A549 treated with GW870086 at 1 μM for 4 hours (cell line): ENCODE data around the gene MKRN2. TPM values are rescaled to one million over a fixed set of nuclear protein-coding genes. Genes with fewer than 3 reads are reported as not detected.

Source experiments
- total RNA-seq: library from RNA; stranded (reverse); fragments of 200-300 nt; extraction: Qiagen RNA extraction; gene quantifications from 5 replicates; pipeline ENCODE4 v1.2.3, GENCODE V29; 2022; ENCODE audit warnings: low read depth

MKRN2 gene, protein sequence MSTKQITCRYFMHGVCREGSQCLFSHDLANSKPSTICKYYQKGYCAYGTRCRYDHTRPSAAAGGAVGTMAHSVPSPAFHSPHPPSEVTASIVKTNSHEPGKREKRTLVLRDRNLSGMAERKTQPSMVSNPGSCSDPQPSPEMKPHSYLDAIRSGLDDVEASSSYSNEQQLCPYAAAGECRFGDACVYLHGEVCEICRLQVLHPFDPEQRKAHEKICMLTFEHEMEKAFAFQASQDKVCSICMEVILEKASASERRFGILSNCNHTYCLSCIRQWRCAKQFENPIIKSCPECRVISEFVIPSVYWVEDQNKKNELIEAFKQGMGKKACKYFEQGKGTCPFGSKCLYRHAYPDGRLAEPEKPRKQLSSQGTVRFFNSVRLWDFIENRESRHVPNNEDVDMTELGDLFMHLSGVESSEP
- total RNA-seq: 23.5 to 27.9 TPM (median 25.9 TPM) in 5 replicates

DNA sequence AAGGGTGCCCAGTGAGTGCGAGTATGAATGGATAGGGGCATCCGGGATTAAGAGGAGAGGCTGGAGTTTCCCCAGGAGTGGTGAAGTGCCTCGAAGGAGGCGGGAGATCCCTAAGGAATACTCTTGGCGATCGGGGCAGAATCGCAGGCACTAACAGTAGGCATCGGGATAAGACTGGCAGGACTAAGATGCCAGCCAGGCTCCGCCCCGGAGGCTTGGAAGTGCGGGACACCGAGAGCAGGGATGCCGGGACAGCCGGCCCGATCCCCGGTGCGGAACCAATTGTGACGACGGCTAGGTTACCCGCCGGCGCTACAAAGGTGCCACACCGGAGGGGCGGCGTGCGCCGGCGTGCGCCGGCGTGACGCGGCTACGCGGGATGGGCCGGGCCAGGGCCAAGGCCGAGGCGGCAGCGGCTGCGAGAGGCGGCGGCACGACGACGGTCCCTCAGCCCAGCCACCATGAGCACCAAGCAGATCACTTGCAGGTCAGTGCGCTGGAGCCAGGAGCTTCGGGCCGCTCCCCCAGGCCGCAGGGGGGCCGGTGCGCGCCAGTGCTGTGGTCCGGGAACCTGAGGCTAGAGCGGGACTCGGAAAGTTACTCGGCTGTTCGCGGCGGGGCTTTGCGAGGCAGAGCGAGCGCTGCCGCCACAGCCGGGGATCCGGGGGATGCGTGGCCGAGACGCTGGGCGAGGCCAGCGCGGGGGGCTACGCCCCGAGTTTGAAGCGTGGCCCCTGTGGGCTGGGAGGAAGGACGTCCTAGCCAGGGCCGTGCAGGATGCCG lies at the start of gene MKRN2:
MKRN2 (plus strand) TSS at position 398 of the 783 bp plus-strand sequence; CDS start at position 462, 64 bp downstream.

DNA sequence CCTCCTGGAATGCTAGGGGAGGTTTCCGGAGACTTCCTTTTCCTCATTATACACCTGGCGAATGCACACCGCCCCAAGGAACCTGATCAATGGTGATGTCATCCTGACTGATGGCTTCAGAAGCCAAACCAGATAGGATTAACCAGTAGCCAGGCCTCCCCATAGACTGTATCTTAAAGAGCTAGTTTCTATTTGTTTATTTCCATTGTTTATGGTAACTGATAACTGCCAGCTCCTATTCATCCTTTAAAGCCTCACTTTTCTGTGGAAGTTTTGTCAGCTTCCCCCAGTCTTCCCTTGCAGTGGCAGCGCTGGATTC lies 11.5 kb upstream of the MKRN2 start, which contains the start of gene MKRN2OS:
MKRN2OS (minus strand) TSS at position 27 of the 319 bp plus-strand sequence. CDS start 35 bp downstream, outside the sequence.

Other genes with a start within 250 kb of the MKRN2 start
- 17.3 to 19.0 TPM (median 17.5 TPM) in 5 replicates for gene TSEN2, start 72.6 kb upstream of the MKRN2 start, total RNA-seq
- not detected in 5 replicates for gene MKRN2OS, start 11.6 kb upstream of the MKRN2 start, total RNA-seq
- 58.9 to 66.8 TPM (median 65.3 TPM) in 5 replicates for gene RAF1, start 107.0 kb downstream of the MKRN2 start, total RNA-seq
- 0.17 to 0.90 TPM (median 0.41 TPM) in 5 replicates for gene TMEM40, start 202.2 kb downstream of the MKRN2 start, total RNA-seq
- 0.29 to 0.48 TPM (median 0.39 TPM) in 5 replicates for gene CAND2, start 239.6 kb downstream of the MKRN2 start, total RNA-seq